ENCODE results near the gene SPTLC3.

Gene SPTLC3

GRCh38 chr20:13060327-13060726 lies 51.6 kb downstream of the SPTLC3 start:
- H3K9me3 ChIP-seq (ENCODE audit: control insufficient read depth, insufficient read depth, low read length), result no peaks in the 10 kb centered on the region
- H3K36me3 ChIP-seq (ENCODE audit: control insufficient read depth, insufficient read depth, low read length), result no peaks in the 10 kb centered on the region
- H3K27me3 ChIP-seq (ENCODE audit: control insufficient read depth, insufficient read depth, low read length), result no peaks in the 10 kb centered on the region
- no peak overlapping the region for H3K4me3 ChIP-seq (ENCODE audit: low read depth, low read length)
- peaks cover 24% of the 10 kb centered on the region for H3K4me1 ChIP-seq (ENCODE audit: control insufficient read depth, insufficient read depth, low read length)
- no peak overlapping the region for H3K9ac ChIP-seq (ENCODE audit: low read depth, low read length)
- no peak overlapping the region for H3K27ac ChIP-seq (ENCODE audit: low read depth, low read length)

GRCh38 chr20:13061381-13061780 lies 52.6 kb downstream of the SPTLC3 start:
- H3K4me3 ChIP-seq (ENCODE audit: low read depth, low read length), result no peak overlapping the region
- H3K4me1 ChIP-seq (ENCODE audit: control insufficient read depth, insufficient read depth, low read length), result peaks cover 24% of the 10 kb centered on the region
- no peaks in the 10 kb centered on the region for H3K27me3 ChIP-seq (ENCODE audit: control insufficient read depth, insufficient read depth, low read length)
- H3K9ac ChIP-seq (ENCODE audit: low read depth, low read length), result no peak overlapping the region
- no peak overlapping the region for H3K27ac ChIP-seq (ENCODE audit: low read depth, low read length)
- H3K9me3 ChIP-seq (ENCODE audit: control insufficient read depth, insufficient read depth, low read length), result no peaks in the 10 kb centered on the region
- H3K36me3 ChIP-seq (ENCODE audit: control insufficient read depth, insufficient read depth, low read length), result no peaks in the 10 kb centered on the region

DNA sequence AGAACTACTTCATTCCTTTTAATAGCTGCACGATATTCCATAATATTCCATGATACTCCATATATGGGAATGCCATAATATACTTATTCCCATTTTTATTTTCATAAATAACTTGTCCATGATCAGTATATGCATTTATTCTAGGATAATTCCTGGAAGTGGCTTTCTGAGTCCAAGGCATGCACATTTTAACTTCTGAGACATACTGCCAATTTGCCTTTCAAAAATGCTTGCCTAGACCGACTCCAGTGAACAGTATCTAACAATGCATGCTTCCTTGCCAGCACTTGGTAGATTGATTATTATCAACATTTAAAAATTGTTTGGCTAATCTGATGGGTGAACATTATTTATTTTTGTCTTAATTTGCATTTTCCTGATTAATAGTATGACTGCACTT lies 54.0 kb downstream of the SPTLC3 start:
- Histone ChIP-seq H3K27me3 (ENCODE audit: control insufficient read depth, insufficient read depth, low read length) (no peaks in the 10 kb centered on the region), H3K4me3 (ENCODE audit: low read depth, low read length) (no peak overlapping the region), H3K9ac (ENCODE audit: low read depth, low read length) (no peak overlapping the region), H3K4me1 (ENCODE audit: control insufficient read depth, insufficient read depth, low read length) (peaks cover 24% of the 10 kb centered on the region), H3K27ac (ENCODE audit: low read depth, low read length) (no peak overlapping the region), H3K9me3 (ENCODE audit: control insufficient read depth, insufficient read depth, low read length) (no peaks in the 10 kb centered on the region), H3K36me3 (ENCODE audit: control insufficient read depth, insufficient read depth, low read length) (no peaks in the 10 kb centered on the region)

GRCh38 chr20:13068336-13068735 lies 59.6 kb downstream of the SPTLC3 start:
- Histone ChIP-seq H3K4me1 (ENCODE audit: control insufficient read depth, insufficient read depth, low read length) (no peaks in the 10 kb centered on the region), H3K9ac (ENCODE audit: low read depth, low read length) (no peak overlapping the region), H3K27me3 (ENCODE audit: control insufficient read depth, insufficient read depth, low read length) (no peaks in the 10 kb centered on the region), H3K27ac (ENCODE audit: low read depth, low read length) (no peak overlapping the region), H3K36me3 (ENCODE audit: control insufficient read depth, insufficient read depth, low read length) (no peaks in the 10 kb centered on the region), H3K4me3 (ENCODE audit: low read depth, low read length) (no peak overlapping the region), H3K9me3 (ENCODE audit: control insufficient read depth, insufficient read depth, low read length) (no peaks in the 10 kb centered on the region)

- Histone ChIP-seq H3K27me3 (ENCODE audit: control insufficient read depth, insufficient read depth, low read length) (no peaks in the 10 kb centered on the region), H3K36me3 (ENCODE audit: control insufficient read depth, insufficient read depth, low read length) (no peaks in the 10 kb centered on the region), H3K4me1 (ENCODE audit: control insufficient read depth, insufficient read depth, low read length) (no peaks in the 10 kb centered on the region), H3K9ac (ENCODE audit: low read depth, low read length) (no peak overlapping the region), H3K27ac (ENCODE audit: low read depth, low read length) (no peak overlapping the region), H3K4me3 (ENCODE audit: low read depth, low read length) (no peak overlapping the region), H3K9me3 (ENCODE audit: control insufficient read depth, insufficient read depth, low read length) (no peaks in the 10 kb centered on the region)
These were observed 73.1 kb downstream of the SPTLC3 start for GRCh38 chr20:13081877-13082276.

GRCh38 chr20:13082378-13082777 lies 73.6 kb downstream of the SPTLC3 start:
- Histone ChIP-seq H3K4me3 (ENCODE audit: low read depth, low read length) (no peak overlapping the region), H3K27me3 (ENCODE audit: control insufficient read depth, insufficient read depth, low read length) (no peaks in the 10 kb centered on the region), H3K4me1 (ENCODE audit: control insufficient read depth, insufficient read depth, low read length) (no peaks in the 10 kb centered on the region), H3K9me3 (ENCODE audit: control insufficient read depth, insufficient read depth, low read length) (no peaks in the 10 kb centered on the region), H3K9ac (ENCODE audit: low read depth, low read length) (no peak overlapping the region), H3K27ac (ENCODE audit: low read depth, low read length) (no peak overlapping the region), H3K36me3 (ENCODE audit: control insufficient read depth, insufficient read depth, low read length) (no peaks in the 10 kb centered on the region)

DNA sequence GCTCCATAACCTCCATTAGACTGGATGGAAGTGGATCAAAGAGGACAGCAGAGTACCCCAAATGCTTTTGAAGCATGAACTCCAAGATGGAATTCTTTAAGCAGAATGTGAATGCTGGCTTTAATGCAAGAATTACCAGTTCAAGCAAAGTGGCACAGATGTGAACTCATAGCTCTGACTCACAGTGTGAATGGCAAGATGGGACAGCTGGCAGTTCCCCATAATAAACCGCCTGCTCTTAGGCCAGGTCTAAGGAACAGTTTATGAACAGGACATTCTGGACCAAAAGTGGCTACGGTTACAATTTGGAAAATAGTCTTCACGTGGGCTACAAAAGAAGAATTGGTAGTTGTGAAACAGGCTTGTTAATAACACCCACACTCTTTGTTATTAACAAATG lies 76.5 kb downstream of the SPTLC3 start:
- Histone ChIP-seq H3K27ac (ENCODE audit: low read depth, low read length) (no peak overlapping the region), H3K27me3 (ENCODE audit: control insufficient read depth, insufficient read depth, low read length) (no peaks in the 10 kb centered on the region), H3K9ac (ENCODE audit: low read depth, low read length) (no peak overlapping the region), H3K4me3 (ENCODE audit: low read depth, low read length) (no peak overlapping the region), H3K36me3 (ENCODE audit: control insufficient read depth, insufficient read depth, low read length) (no peaks in the 10 kb centered on the region), H3K9me3 (ENCODE audit: control insufficient read depth, insufficient read depth, low read length) (no peaks in the 10 kb centered on the region), H3K4me1 (ENCODE audit: control insufficient read depth, insufficient read depth, low read length) (no peaks in the 10 kb centered on the region)

DNA sequence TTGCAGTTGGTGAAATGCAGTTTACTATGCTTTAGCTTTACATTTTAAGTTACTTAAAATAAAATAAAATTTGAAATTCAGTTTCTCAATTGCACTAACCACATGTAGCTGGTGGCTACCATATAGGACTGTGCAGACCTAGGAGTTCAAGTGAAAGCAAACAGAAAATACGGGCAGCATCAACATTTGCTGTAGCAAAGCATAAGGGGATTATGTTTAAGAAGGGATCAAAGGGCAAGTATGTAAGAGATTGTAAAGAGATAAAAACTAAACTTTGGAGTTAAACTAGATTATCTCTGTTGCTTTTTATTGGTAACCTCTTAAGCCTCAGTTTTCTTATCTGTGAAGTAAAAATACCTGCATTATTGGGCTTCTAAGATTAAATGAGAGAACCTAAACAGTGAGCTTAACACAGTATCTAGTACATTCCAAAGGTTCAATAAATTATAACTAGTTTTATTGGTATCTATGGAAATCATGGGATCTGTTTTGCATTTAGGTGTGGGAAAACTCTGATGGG lies 81.2 kb downstream of the SPTLC3 start:
- Histone ChIP-seq H3K27ac (ENCODE audit: low read depth, low read length) (no peak overlapping the region), H3K9me3 (ENCODE audit: control insufficient read depth, insufficient read depth, low read length) (no peaks in the 10 kb centered on the region), H3K4me3 (ENCODE audit: low read depth, low read length) (no peak overlapping the region), H3K27me3 (ENCODE audit: control insufficient read depth, insufficient read depth, low read length) (no peaks in the 10 kb centered on the region), H3K4me1 (ENCODE audit: control insufficient read depth, insufficient read depth, low read length) (no peaks in the 10 kb centered on the region), H3K36me3 (ENCODE audit: control insufficient read depth, insufficient read depth, low read length) (no peaks in the 10 kb centered on the region), H3K9ac (ENCODE audit: low read depth, low read length) (no peak overlapping the region)

DNA sequence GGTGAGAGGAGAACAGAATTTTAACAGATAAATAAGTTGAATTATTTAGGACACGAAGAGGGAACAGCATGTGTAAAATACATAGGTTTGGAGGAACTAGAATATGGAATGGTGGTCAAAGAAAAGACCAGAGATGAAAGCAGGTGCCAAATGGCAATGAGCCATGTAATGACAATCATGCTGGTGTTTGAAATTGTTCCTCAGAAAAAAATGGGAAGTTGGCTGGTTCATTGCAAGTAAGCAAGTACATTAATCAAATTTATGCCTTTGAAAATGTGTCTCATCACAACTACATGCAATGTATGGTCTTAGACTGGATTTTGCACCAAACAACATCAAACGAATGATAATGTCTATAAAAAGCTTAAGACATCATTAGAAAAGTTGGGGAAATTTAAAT lies 83.3 kb downstream of the SPTLC3 start:
- Histone ChIP-seq H3K27me3 (ENCODE audit: control insufficient read depth, insufficient read depth, low read length) (no peaks in the 10 kb centered on the region), H3K4me3 (ENCODE audit: low read depth, low read length) (no peak overlapping the region), H3K9ac (ENCODE audit: low read depth, low read length) (no peak overlapping the region), H3K4me1 (ENCODE audit: control insufficient read depth, insufficient read depth, low read length) (no peaks in the 10 kb centered on the region), H3K27ac (ENCODE audit: low read depth, low read length) (no peak overlapping the region), H3K36me3 (ENCODE audit: control insufficient read depth, insufficient read depth, low read length) (no peaks in the 10 kb centered on the region), H3K9me3 (ENCODE audit: control insufficient read depth, insufficient read depth, low read length) (no peaks in the 10 kb centered on the region)

DNA sequence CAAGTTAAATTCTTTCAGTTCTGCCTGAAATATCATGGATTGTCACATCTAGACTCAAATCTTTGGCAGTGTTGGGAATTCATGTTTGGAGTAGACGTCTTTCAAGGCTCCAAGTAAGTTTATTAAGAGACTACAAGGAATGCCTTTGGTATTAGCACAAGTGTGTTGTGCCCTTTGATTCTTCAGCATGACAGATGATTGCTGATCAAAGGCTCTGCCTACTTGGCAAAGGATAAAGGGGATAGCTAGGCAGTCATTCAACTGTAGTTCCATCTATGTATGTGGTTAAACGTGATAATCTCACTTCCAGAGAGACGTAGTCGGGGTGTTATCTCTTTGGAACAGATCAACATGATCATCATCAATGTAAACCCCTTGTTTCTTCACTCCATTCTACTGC lies 86.2 kb downstream of the SPTLC3 start:
- Histone ChIP-seq H3K36me3 (ENCODE audit: control insufficient read depth, insufficient read depth, low read length) (no peaks in the 10 kb centered on the region), H3K4me1 (ENCODE audit: control insufficient read depth, insufficient read depth, low read length) (peaks cover 10% of the 10 kb centered on the region), H3K4me3 (ENCODE audit: low read depth, low read length) (no peak overlapping the region), H3K9ac (ENCODE audit: low read depth, low read length) (no peak overlapping the region), H3K27me3 (ENCODE audit: control insufficient read depth, insufficient read depth, low read length) (no peaks in the 10 kb centered on the region), H3K9me3 (ENCODE audit: control insufficient read depth, insufficient read depth, low read length) (no peaks in the 10 kb centered on the region), H3K27ac (ENCODE audit: low read depth, low read length) (no peak overlapping the region)

GRCh38 chr20:13098720-13099355 lies 90.1 kb downstream of the SPTLC3 start:
- Histone ChIP-seq H3K4me1 (ENCODE audit: control insufficient read depth, insufficient read depth, low read length) (peaks cover 10% of the 10 kb centered on the region), H3K9ac (ENCODE audit: low read depth, low read length) (no peak overlapping the region), H3K27me3 (ENCODE audit: control insufficient read depth, insufficient read depth, low read length) (no peaks in the 10 kb centered on the region), H3K4me3 (ENCODE audit: low read depth, low read length) (no peak overlapping the region), H3K9me3 (ENCODE audit: control insufficient read depth, insufficient read depth, low read length) (no peaks in the 10 kb centered on the region), H3K27ac (ENCODE audit: low read depth, low read length) (peak overlapping the region; percentile 18), H3K36me3 (ENCODE audit: control insufficient read depth, insufficient read depth, low read length) (no peaks in the 10 kb centered on the region)
